HL-60 (cell line): ENCODE results near the gene CEP44.

Source experiments
- CTCF ChIP-seq: IDR thresholded peaks from one replicate; pipeline ENCODE4 v1.5.1; 2011; ENCODE audit warnings: low read length, control low read depth, inconsistent platforms; ENCODE audit not compliant: insufficient read depth
- POLR2AphosphoS5 ChIP-seq: IDR thresholded peaks from 2 replicates; pipeline ENCODE4 v1.6.1; 2012; ENCODE audit warnings: low read depth
- REST ChIP-seq: IDR thresholded peaks from 2 replicates; pipeline ENCODE4 v1.6.1; 2012; ENCODE audit warnings: low read depth; ENCODE audit not compliant: insufficient replicate concordance

GRCh38 chr4:174262624-174263444 lies 20.9 kb upstream of the CEP44 start:
- TF ChIP-seq REST (no peak), CTCF (no peak), POLR2AphosphoS5 (no peak)
